Neural cell (in vitro differentiated cells): ENCODE data around the gene OR52N5. TPM values are rescaled to one million over a fixed set of nuclear protein-coding genes. Genes with fewer than 3 reads are reported as not detected.
A peak's percentile ranks its signal among the peaks of the same experiment; 100 is the strongest.

Experiments
- H2AFZ ChIP-seq: fragments of 200-600, 300-800 bp; sonication (generic), shearing (Covaris generic); 2 replicates; pipeline ENCODE4 v1.6.0; 2014; ENCODE audit warnings: low read depth, mild to moderate bottlenecking, antibody characterized with exemption, low read length, moderate library complexity
- H3F3A ChIP-seq: fragments of 200-600 bp; shearing (Covaris generic); 2 replicates; pipeline ENCODE4 v1.6.1; 2016; ENCODE audit warnings: mild to moderate bottlenecking, moderate library complexity, mixed read lengths, antibody characterized with exemption, low read length; ENCODE audit not compliant: insufficient read depth, poor library complexity, severe bottlenecking
- H3K27ac ChIP-seq: fragments of 200-600, 300-800 bp; sonication (generic), shearing (Covaris generic); 2 replicates; pipeline ENCODE4 v1.5.1; 2014; ENCODE audit warnings: mild to moderate bottlenecking, low read length, moderate library complexity
- H3K27me3 ChIP-seq: fragments of 300-800, 200-600 bp; sonication (generic), shearing (Covaris generic); 2 replicates; pipeline ENCODE4 v1.6.0; 2014; ENCODE audit warnings: mild to moderate bottlenecking, low read depth, low read length, moderate library complexity; ENCODE audit not compliant: insufficient read depth
- H3K36me3 ChIP-seq: fragments of 300-800, 200-600 bp; sonication (generic), shearing (Covaris generic); 2 replicates; pipeline ENCODE4 v1.5.1; 2014; ENCODE audit warnings: mild to moderate bottlenecking, antibody characterized with exemption, low read length, moderate library complexity; ENCODE audit not compliant: insufficient read depth
- H3K4me2 ChIP-seq: fragments of 300-800, 200-600 bp; sonication (generic), shearing (Covaris generic); 2 replicates; pipeline ENCODE4 v1.6.0; 2014; ENCODE audit warnings: mild to moderate bottlenecking, low read length
- H3K4me3 ChIP-seq: fragments of 300-800, 200-600 bp; sonication (generic), shearing (Covaris generic); 2 replicates; pipeline ENCODE4 v1.5.1; 2014; ENCODE audit warnings: mild to moderate bottlenecking, low read length, moderate library complexity
- H3K79me2 ChIP-seq: fragments of 200-600 bp; shearing (Covaris generic); replicated peaks from 2 replicates; pipeline ENCODE4 v1.6.0; 2014; ENCODE audit warnings: mild to moderate bottlenecking, low read length, moderate library complexity; ENCODE audit not compliant: insufficient read depth
- H3K9ac ChIP-seq: fragments of 300-800, 200-600 bp; sonication (generic), shearing (Covaris generic); 2 replicates; pipeline ENCODE4 v1.6.1; 2016; ENCODE audit warnings: mild to moderate bottlenecking, low read length, mixed read lengths
- H3K9me2 ChIP-seq: fragments of 200-600 bp; shearing (Covaris generic); 2 replicates; pipeline ENCODE4 v1.6.1; 2016; ENCODE audit warnings: mild to moderate bottlenecking, low read length, mixed read lengths; ENCODE audit not compliant: insufficient read depth
- H3K9me3 ChIP-seq: fragments of 200-600, 300-800 bp; sonication (generic), shearing (Covaris generic); 2 replicates; pipeline ENCODE4 v1.6.1; 2016; ENCODE audit warnings: mild to moderate bottlenecking, mixed run types, low read length, moderate library complexity, mixed read lengths
- H4K20me1 ChIP-seq: fragments of 200-600 bp; shearing (Covaris generic); 2 replicates; pipeline ENCODE4 v1.6.1; 2016; ENCODE audit warnings: mild to moderate bottlenecking, mixed run types; ENCODE audit not compliant: insufficient read depth
- EP300 ChIP-seq: fragments of 450-650 bp; conservative IDR thresholded peaks from 2 replicates; pipeline ENCODE4 v1.6.1; 2014; ENCODE audit warnings: antibody characterized with exemption, mild to moderate bottlenecking, moderate library complexity; ENCODE audit not compliant: poor library complexity, severe bottlenecking
- EZH2 ChIP-seq: fragments of 200-600, 300-800 bp; shearing (Covaris generic), sonication (generic); IDR thresholded peaks from 2 replicates; pipeline ENCODE4 v1.6.1; 2014; ENCODE audit warnings: antibody characterized with exemption, low read length, borderline replicate concordance, mild to moderate bottlenecking; ENCODE audit not compliant: insufficient read depth, poor library complexity, severe bottlenecking
- MXI1 ChIP-seq: fragments of 450-650 bp; conservative IDR thresholded peaks from 2 replicates; pipeline ENCODE4 v1.6.1; 2014; ENCODE audit warnings: antibody characterized with exemption, mild to moderate bottlenecking; ENCODE audit not compliant: poor library complexity, severe bottlenecking
- POLR2AphosphoS5 ChIP-seq: IDR thresholded peaks from 2 replicates; pipeline ENCODE4 v1.6.1; 2012
- RAD21 ChIP-seq: fragments of 450-650 bp; conservative IDR thresholded peaks from 2 replicates; pipeline ENCODE4 v1.6.1; 2014; ENCODE audit warnings: antibody characterized with exemption, mild to moderate bottlenecking, moderate library complexity
- SMC3 ChIP-seq: fragments of 450-650 bp; conservative IDR thresholded peaks from 2 replicates; pipeline ENCODE4 v1.6.1; 2014; ENCODE audit warnings: antibody characterized with exemption, mild to moderate bottlenecking, moderate library complexity; ENCODE audit not compliant: poor library complexity
- TAF1 ChIP-seq: IDR thresholded peaks from 2 replicates; pipeline ENCODE4 v1.6.1; 2012; ENCODE audit warnings: low read depth
- polyA plus RNA-seq: library from polyadenylated mRNA; depleted of rRNA; stranded (reverse); fragments of >200 nt; gene quantifications from 2 replicates; pipeline ENCODE4 v1.2.3, GENCODE V29; 2014
- TF ChIP-seq, protein P1 (sequence below): fragments of 450-650 bp; IDR thresholded peaks from 2 replicates; pipeline ENCODE4 v1.5.1; 2014; ENCODE audit warnings: antibody characterized with exemption, mild to moderate bottlenecking, moderate library complexity; ENCODE audit not compliant: poor library complexity, severe bottlenecking
- TF ChIP-seq, protein P2 (sequence below): IDR thresholded peaks from 2 replicates; pipeline ENCODE4 v1.6.1; 2012; ENCODE audit warnings: borderline replicate concordance

The OR52N5 gene
- polyA plus RNA-seq, 1 donor from 2014 or later: not detected

DNA sequence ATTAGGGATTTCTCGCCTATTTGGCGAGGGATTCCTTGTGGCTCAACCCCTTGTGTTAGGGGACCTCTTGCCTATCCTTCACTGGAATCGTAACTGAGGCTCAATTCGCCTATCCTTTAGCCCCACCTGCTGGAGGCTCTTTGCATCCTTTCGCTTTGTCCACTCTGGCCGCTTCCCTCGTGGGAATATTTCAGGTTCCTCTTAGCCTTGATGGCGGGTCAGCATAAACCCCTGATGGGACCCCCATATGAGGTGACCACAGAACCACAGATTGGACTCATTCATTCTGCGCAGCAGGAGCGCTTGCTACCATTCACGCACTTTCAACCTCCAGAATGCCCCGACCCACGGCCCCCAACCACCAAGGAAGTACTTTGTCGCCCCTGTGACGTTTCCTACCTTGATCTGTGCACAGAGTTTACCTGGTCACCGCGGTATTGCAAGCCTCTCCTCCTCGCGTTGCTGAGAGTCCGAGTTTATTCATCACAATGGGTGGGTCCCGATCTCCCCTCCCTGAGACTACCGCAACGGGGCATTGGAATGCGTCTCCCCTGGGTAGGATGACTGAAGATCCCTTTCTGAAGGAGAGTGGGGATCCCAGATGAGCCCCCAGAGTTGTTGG lies 25.5 kb upstream of the OR52N5 start, which contains the start of gene OR52N2:
OR52N2 (plus strand) TSS at position 425 of the 622 bp plus-strand sequence. CDS start 11,412 bp downstream, outside the sequence.
- Histone ChIP-seq H3K79me2 (no peaks in the 10 kb centered on the region), H3K4me3 (peak within 1 kb of the TSS; percentile 61), H3K36me3 (no peaks in the 10 kb centered on the region), H3K9ac (peak within 1 kb of the TSS; percentile 22), H3K9me2 (no peaks in the 10 kb centered on the region), H3K4me2 (peak within 1 kb of the TSS; percentile 36), H2AFZ (peak within 1 kb of the TSS; percentile 29), H3K27me3 (no peaks in the 10 kb centered on the region), H4K20me1 (no peaks in the 10 kb centered on the region), H3F3A (no peaks in the 10 kb centered on the region), H3K9me3 (no peaks in the 10 kb centered on the region), H3K27ac (no peak within 1 kb of the TSS)
- TF ChIP-seq RAD21: peak; percentile 88
- TF ChIP-seq POLR2AphosphoS5: no peak
- TF ChIP-seq, protein P1, sequence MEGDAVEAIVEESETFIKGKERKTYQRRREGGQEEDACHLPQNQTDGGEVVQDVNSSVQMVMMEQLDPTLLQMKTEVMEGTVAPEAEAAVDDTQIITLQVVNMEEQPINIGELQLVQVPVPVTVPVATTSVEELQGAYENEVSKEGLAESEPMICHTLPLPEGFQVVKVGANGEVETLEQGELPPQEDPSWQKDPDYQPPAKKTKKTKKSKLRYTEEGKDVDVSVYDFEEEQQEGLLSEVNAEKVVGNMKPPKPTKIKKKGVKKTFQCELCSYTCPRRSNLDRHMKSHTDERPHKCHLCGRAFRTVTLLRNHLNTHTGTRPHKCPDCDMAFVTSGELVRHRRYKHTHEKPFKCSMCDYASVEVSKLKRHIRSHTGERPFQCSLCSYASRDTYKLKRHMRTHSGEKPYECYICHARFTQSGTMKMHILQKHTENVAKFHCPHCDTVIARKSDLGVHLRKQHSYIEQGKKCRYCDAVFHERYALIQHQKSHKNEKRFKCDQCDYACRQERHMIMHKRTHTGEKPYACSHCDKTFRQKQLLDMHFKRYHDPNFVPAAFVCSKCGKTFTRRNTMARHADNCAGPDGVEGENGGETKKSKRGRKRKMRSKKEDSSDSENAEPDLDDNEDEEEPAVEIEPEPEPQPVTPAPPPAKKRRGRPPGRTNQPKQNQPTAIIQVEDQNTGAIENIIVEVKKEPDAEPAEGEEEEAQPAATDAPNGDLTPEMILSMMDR: peak; percentile 86
- TF ChIP-seq SMC3: peak; percentile 86

DNA sequence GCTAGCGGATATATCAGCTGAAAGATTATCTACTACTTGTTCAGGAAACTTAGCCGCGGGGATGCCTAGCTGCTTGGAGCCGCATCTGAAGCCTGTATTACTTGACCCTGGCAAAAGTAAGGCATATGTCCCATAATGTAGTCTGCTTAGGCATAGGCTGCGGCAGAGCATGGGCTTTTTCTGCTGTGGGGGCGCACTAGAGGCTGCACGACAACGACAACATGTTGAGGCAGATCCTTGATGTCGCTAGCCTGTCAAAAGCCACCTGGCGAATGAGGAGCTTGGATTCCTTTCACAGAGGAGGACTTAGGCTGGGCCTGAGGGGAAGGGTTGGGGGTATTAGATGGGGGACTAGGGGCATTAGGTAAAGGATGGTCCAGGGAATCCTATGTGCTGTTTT lies 24.4 kb upstream of the OR52N5 start:
- Histone ChIP-seq H3K79me2 (no peaks in the 10 kb centered on the region), H3K9me3 (no peaks in the 10 kb centered on the region), H2AFZ (no peak overlapping the region), H3F3A (no peaks in the 10 kb centered on the region), H3K9me2 (no peaks in the 10 kb centered on the region), H3K36me3 (no peaks in the 10 kb centered on the region), H3K27ac (no peak overlapping the region), H3K4me3 (no peak overlapping the region), H4K20me1 (no peaks in the 10 kb centered on the region), H3K4me2 (no peak overlapping the region), H3K27me3 (no peaks in the 10 kb centered on the region), H3K9ac (no peak overlapping the region)
- no peak for TF ChIP-seq SMC3
- no peak for TF ChIP-seq TAF1
- no peak for TF ChIP-seq EZH2
- no peak for TF ChIP-seq RAD21
- no peak for TF ChIP-seq MXI1
- TF ChIP-seq, protein P2, sequence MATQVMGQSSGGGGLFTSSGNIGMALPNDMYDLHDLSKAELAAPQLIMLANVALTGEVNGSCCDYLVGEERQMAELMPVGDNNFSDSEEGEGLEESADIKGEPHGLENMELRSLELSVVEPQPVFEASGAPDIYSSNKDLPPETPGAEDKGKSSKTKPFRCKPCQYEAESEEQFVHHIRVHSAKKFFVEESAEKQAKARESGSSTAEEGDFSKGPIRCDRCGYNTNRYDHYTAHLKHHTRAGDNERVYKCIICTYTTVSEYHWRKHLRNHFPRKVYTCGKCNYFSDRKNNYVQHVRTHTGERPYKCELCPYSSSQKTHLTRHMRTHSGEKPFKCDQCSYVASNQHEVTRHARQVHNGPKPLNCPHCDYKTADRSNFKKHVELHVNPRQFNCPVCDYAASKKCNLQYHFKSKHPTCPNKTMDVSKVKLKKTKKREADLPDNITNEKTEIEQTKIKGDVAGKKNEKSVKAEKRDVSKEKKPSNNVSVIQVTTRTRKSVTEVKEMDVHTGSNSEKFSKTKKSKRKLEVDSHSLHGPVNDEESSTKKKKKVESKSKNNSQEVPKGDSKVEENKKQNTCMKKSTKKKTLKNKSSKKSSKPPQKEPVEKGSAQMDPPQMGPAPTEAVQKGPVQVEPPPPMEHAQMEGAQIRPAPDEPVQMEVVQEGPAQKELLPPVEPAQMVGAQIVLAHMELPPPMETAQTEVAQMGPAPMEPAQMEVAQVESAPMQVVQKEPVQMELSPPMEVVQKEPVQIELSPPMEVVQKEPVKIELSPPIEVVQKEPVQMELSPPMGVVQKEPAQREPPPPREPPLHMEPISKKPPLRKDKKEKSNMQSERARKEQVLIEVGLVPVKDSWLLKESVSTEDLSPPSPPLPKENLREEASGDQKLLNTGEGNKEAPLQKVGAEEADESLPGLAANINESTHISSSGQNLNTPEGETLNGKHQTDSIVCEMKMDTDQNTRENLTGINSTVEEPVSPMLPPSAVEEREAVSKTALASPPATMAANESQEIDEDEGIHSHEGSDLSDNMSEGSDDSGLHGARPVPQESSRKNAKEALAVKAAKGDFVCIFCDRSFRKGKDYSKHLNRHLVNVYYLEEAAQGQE: no peak
- TF ChIP-seq, protein P1: no peak
- TF ChIP-seq POLR2AphosphoS5: no peak
- TF ChIP-seq EP300: no peak
